IPS-NIHi11 (cell line): Measurements from ENCODE around the gene EFNA1.
"Not testable (repeated sequence)": the region's sequence is repeated elsewhere in the genome, so short reads cannot be mapped to it uniquely, and the experiment has no call there.

ENCODE experiments used
- DNase-seq: peaks from one replicate; pipeline ENCODE4 v3.0.0; 2012; ENCODE audit warnings: mixed read lengths, low spot score

The EFNA1 gene

DNA sequence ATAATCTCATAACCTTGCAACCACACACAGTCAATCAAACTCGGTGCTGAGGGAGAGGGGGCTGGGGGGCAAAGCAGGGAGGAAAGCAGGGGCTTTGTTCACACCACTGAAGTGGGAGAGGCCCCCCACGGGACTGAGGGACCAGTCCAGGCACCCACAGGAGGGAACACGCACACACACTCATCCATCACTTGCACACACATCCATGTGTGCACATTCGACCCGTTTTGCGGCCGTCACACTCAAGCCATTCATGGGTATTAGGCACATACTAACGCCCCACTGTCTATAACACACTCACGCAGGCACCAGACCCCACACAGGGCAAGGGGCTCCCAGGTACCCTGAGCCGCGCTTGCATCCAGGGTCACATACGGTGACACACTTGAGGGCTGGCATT, 35.0 kb upstream of the EFNA1 start:
- no peak for DNase-seq

DNA sequence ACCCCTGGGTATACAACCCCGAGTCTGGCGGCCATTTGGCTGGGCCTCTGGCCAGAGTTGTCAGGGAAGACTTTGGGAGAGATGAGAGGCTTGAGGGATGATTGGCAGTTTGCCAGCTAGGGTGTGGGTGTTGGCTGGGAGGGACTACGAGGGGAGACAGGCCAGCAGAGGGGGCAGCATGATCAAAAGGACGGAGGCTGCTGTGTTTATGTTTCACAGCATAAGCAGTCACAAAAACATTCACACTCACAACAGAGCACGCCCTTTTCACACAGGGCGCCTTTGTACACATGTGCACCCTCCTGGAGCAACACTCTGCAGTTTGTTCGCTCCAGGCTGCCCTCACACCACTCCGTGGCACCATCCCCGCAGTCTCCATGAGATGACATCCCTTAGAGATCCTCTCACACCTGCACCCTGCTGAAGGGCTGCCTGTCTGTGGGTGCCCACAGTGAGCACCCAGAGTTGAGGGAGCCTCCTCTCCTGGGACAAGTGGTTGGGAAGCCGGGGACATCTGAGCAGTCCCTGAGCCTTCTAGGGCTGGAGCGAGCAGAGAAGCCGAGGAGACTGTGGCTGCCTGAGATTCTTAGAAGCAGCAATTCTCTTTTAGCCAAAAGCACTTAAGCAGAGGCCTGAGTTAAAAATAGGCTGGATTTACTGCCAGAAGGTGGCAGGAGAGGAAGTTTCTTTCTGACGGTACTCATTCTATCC, 33.6 kb upstream of the EFNA1 start:
- peak; percentile 43 for DNase-seq

DNA sequence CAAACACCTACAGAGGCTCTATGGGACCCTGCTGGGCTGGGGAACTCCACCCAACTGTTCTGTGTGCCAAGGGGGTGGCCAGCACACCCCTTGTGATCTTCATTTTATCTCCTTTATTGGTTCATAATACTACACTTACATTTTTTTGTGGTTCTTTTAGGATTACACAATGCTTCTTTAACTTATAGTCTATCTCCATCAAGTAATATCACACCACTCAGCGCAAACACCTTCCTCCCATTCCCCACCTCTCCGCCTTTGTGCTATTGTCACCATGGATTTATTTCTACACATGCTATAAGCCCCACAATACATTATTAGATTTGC, 33.1 kb upstream of the EFNA1 start:
- DNase-seq = no peak

DNA sequence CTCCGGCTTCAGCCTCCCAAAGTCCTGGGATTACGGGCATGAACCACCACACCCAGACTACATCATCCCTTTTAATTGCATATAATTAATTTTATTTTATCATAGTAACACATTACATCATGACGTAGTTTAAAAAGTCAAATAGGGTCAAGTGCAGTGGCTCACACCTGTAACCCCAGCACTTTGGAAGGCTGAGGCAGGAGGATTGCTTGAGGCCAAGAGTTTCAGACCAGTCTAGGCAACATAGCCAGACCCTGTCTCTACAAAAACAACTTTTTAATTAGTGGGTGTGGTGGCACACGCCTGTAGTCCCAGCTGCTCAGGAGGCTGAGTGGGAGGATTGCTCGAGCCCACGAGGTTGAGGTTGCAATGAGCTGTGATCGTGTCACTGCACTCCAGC, 28.3 kb upstream of the EFNA1 start:
- no peak for DNase-seq

DNA sequence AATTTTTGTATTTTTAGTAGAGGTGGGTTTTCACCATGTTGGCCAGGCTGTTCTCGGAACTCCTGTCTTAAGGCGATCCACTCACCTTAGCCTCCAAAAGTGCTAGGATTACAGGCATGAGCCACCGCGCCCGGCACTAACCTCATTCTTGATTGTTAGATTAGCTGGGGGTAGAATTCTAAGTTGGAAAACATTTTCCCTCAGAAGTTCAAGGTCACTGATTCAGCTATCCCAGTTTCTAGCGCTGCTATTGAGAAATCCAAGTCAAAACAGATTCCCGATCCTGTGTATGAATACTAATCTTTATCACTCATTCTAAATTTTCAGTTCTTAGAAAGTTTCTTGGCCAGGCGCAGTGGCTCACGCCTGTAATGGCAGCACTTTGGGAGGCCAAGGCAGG, 24.4 kb upstream of the EFNA1 start:
- DNase-seq = no peak

DNA sequence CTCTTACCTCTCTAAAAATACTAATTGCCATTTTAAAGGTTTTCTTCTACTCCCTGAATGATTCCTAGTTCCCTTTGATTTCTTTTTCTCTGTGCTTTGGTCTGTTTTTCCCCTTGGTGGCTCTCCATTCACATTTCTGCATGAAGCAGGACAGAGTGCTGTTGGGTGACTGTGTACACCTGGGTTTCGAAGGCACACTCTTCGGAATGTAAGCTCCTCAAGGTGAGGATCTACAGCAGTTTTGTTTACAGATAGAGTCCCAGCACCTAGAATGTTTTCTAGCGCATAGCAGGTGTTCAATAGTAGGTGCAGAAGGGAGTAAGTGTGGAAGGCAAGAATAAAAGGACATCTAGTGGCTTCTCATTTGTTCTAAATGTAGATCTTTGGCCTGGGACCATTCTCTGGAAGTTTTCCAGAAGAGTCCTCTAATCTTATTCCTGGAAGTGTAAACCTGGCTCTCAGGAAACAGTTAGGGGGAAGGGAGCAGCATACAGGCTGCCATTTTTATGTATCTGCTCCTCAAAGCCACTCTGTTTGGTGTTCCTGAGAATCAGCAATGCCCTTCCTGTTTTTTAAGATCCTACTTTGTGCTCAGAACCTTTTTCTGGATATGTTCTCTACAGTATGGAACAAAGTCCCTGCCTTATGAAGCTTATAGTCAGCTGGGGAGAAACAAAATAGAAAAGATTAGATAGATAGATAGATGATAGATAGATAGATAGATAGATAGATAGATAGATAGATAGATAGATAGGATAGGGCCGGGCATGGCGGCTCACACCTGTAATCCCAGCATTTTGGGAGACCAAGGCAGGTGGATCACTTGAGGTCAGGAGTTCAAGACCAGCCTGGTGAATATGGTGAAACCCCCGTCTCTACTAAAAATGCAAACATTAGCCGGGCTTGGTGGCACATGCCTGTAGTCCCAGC, 22.8 kb upstream of the EFNA1 start:
- DNase-seq = no peak

DNA sequence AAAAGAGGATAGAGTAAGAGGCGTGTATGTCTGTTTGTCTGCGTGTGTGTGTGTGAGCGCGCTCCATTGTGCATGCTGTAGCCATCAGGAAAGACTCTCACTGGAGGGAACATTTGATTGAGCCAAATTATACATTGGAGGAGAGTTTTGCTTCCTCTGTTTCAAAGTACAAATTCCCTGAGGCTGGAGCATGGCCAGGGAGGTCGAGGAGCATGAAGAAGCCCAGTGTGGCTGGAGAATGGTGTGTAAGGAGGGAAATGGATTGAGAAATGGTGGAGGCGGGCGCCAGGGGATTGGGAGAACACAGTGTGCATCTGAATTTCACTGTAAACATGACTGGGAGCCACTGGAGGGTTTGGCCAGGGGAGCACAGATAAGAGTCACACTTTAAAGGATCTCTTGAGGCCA, 22.1 kb upstream of the EFNA1 start:
- no peak for DNase-seq

DNA sequence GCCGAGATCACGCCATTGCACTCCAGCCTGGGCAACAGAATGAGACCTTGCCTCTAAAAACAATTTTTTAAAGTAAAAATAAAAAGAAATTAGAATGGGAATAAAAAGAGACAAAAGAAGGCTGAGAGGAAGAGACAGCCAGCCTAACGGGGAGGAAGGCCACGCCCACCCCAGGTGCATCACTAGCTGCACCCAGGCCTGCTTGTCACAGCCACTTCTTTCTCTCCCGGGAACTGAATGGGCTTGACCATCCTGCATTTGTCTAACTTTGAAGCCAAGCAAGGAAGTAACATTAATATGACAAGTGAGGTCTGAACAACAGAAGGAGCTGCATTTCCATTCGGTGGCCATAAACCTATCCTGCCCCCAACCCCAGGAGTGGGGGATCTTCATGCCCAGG, 20.8 kb upstream of the EFNA1 start:
- no peak for DNase-seq

DNA sequence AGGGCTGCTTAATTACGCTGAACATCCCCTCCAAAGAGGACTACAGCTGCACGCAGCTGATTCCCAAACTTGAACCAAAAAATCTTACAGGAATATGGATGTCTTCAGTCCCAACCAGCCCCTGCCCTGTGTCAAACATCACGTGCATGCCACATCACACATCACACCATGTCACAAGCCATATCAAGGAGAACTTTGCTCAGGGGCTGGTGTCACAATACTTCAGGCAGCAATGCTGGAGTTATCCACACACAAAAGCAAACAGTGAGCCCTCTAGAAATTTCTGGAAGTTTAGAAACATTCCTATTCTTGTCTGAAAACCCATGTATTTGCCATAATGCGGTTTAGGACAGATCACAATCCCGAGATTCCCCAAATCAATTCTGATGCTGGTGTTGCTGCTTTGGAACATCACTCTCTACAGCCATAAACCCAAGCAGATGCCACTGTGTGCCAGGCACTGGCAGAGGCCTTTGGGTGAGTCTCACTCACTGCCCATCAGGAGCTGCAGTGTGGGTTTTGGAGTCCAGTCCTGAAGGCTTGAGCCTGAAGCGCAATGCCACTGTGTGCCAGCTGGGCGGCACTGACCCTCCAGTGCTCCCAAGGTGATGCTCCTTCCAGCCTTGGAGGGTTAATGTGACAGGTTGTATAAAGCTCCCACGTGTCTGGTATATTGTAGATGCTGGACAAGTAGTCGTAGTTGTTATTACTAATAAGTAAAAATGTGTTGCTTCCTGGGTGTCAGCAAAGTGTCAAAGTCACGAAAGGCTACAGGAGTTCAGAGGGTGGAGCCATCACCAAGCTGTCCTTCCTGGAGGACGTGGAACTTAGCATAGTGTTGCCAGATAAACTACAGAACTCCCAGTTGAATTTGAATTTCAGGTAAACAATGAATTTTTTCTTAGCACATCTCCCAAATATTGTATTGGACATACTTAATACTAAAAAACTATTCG, 20.1 kb upstream of the EFNA1 start:
- no peak for DNase-seq

DNA sequence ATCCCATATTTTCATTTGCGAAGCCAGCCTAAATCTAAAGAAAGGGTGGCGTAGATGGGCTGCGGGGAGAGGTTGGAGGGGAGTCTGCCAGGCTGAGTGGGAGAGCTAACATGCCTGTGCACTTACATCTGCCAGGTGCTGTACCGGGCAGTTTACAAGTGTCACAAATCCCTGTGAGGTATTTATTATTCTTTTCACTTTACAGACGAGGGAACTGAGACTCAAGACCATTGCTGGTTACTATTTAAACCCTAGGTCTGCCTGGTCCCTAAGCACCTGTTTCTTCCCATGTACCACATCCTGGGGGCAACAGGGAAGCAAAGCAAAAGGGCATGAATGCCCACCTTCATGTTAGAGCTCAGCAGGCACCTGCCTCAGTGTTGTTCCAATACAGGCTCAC, 19.4 kb upstream of the EFNA1 start:
- DNase-seq = no peak

DNA sequence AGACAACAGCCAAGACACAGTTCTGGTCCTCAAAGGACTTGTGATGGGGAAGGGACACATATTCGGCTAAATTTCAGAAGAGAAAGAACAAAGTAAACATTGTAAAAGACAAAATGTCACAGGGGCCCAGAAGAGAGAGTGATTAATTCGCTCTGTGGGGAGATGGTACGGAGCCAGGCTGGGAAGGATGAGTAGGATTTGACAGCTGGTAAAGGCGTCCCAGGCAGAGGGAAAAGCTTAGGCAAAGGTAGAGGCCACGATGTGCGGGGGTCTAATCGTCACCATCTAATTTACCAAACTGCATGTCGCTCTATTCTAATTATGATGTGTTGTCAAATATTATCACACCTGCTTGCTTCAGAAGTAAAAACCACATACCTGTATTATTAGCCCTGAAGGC, 17.3 kb upstream of the EFNA1 start:
- DNase-seq = no peak

DNA sequence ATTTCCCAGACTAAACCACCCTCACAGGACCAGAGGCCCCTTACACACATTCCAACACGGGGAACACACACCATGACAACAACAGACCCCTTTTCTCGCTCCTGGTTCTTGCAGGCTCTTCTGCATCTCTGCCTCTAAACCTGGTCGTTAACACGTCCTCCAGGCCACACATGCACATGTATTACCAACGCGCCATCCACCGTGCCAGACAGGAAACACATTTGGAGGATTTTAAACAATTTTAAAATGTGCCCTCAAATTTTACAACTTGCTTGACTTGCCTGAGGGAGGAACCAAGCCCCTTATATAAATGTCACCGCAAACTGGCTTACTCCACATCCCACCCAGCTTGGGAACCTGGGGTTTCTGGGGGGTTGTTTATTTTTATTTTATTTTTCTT, 16.9 kb upstream of the EFNA1 start:
- DNase-seq = no peak

DNA sequence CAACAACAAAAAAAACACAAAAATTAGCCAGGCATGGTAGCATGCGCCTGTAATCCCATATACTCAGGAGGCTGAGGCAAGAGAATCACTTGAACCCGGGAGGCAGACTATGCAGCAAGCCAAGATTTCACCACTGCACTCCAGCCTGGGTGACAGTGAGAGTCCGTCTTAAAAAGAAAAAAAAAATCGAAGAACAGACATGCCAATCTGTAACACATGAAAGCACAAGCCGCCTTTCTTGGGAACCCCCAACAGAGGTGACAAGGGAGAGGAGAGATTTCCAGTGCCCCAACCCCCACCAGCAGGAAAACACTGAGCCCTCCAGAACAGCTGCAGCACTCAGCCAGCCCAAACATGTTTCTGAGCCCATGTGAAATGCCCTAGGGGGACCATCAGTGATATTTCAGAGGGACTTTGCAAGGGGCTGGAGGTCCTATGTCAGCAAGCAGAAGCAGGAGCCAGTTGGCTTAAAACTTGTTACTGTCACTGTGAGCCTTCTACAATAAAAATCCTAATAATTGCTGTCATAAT, 14.2 kb upstream of the EFNA1 start:
- DNase-seq = no peak

DNA sequence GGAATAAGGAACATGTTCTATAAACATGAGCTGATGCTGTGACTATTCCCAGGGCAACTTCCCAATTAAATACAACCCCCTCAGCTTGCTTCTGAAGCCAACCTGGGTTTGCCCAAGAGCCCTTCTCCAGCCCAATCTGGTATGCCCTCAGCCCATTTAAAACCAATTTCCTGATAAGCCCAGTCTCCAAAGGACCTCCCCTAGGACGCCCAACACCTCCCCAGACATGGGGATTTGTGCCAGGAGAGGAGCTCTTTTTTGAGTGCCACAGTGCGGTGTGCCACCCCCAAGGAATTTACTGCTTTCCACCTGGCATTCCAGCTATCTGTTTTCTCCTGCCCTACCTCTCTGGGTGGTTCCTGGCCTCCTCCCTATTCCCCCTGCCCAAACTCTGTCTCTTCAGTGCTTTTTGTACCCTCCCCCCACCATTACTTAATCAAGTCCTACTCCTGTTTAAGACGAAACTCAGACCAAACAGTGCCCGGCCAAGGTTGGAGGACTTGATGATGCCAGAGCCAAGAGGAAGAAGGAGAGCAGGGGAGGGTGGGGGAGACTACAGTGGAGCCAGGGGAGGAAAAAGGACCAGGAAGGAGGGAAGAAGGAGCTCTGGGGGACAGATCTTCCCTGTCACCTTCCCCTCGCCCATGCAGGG, 11.4 kb upstream of the EFNA1 start:
- DNase-seq = no peak

DNA sequence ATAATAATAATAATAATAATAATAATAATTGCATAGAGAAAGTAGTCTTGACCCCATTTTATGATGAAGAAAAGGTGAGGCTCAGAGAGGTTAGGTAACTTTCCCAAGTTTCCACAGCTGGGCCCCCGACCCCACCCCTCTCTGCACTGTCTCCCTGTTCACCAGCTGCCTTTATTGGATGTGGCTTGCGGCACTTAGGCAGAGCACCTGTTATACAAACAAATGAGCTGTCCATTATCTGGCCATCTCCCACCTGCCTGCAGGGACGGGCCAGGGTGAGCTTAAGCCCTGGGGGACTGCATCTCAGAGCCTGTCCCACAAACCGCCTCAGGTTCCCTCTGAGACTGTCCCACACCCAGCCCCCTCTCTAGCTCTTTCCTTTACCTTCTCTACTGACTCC, 10.1 kb upstream of the EFNA1 start:
- DNase-seq = no peak

DNA sequence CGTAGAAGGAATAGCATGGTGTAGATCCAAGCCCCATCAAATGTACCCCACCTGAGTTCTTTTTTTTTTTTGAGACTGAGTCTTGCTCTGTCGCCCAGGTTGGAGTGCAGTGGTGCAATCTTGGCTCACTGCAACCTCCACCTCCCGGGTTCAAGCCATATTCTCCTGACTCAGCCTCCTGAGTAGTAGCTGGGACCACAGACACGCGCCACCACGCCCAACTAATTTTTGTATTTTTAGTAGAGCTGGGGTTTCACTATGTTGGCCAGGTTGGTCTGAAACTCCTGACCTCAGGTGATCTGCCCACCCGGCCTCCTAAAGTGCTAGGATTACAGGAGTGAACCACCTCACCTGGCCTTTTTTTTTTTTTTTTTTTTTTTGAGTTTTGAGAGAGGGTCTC, 9.6 kb upstream of the EFNA1 start:
- DNase-seq = not testable (repeated sequence)

DNA sequence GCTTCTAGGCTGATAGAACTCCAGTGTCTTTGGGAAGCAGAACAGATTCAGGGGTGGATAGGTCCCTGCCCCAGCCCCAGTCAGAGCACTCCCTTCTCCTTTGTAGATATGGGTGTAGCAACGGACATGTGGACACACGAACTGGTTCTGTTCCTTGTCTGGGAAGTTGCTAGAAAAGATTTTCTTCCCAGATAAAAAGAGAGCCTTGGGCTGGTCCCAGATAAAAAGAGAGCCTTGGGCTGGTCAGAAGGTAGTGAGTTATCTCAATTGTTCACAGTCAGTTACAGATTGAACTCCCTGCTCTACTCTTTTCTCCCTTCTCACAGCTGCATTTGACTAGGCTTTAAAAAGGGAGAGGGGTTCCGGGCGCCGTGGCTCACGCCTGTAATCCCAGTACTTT, 7.4 kb upstream of the EFNA1 start:
- DNase-seq = no peak

DNA sequence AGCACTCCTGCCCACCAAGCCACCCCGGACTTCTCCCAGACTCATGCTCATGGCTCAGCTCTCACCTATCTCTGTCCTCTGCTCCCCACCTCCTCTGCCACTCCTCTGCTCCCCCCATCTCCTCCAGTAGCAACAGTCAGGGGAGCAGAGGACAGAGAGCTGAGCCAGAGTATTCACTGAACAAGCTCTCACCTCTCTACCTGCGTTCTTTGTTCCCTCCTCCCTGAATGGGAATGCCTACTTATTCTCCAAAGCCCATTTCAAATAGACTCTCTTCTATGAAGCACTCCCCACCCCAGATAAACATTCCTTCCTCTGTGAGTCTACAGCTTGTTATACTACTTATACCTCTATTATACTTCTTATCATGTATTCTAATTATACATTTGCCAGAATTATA, 6.4 kb upstream of the EFNA1 start:
- DNase-seq = no peak

DNA sequence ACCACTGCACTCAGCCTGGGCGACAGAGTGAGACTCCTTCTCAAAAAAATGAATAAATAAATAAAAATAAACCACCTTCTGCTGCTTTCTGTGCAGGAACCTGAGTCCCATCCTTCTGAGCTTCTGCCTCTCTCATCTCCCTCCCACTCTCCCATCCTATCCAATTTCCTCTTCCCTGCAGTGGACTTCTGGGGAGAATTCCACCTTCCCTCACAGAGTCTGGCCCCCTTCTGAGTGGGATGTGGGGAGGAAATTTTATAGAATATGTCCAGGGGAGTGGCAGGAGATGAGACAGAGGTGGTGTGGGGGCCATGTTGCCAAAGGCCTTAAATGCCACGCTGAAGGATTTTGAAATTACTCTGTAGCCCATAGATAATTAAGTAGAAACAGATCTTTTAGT, 5.4 kb upstream of the EFNA1 start:
- DNase-seq = no peak

DNA sequence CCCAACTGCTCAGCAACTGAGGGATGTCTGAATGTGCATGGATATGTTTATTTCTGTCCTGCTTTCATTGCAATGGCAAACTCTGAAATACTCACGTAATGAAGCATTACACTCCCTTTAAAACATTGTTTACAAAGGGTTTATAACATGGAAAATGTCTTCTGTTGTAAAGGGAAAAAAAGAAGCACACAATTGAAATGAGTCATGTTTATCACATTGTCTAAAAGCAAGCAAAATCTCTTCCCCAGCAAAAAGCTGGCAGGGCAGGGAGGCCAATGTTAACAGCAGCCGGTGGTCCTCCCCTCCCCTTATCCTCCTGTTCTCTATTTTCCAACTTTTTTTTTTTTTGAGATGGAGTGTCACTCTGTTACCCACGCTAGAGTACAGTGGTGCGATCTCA, 3.9 kb upstream of the EFNA1 start:
- no peak for DNase-seq

DNA sequence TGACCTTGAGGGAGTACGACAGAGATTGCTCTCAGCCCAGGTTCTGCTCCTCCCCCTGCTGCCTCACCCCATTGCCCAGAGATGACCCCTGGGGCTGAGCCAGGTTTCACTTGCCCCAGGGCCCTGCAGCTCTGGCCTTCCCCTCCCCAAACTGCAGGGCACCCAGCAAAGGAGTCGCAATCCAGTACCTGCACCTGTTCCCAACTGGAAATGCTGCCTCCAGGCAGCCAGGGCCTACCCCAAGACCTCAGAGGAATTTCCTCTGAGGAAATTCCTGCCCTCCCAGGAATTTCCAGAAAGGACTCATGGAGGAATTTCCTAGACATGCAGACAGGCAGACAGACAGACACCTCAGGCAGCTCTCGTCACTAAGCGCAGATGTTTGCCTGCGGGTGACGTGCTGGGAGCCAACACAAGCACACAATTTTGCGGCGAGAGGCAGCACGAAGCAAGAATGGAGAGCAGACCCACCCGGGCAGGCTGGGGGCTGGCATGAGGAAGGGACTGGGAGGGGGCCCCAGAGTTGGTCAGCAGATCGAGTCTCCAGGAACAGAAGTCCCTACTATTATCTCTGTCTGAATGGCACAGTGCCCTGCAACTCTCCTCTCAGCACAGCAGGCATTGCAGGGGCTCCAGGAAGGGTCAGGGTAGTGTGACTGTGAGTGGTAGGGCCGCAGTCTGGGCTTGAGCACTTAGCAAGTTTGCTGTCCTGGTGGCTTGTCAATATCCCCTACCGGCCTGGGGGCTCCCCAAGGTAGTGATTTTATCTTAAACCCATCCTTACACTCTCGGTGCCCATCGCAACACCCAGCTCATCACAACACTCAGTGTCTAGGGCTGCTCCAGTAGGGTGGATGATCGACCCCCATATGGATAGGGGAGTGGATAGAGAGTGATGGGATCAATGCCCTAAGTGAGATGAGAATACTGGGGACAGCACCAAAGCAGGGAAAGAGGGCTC, 2.9 kb upstream of the EFNA1 start:
- peak; percentile 30 for DNase-seq
